ENCODE data around the gene ADCYAP1R1.

ADCYAP1R1 gene

GRCh38 chr7:31108097-31108657 lies 56.1 kb downstream of the ADCYAP1R1 start:
- no peak for DNase-seq

GRCh38 chr7:31109751-31110150 lies 57.6 kb downstream of the ADCYAP1R1 start:
- no peak for DNase-seq

GRCh38 chr7:31110331-31111108 lies 58.4 kb downstream of the ADCYAP1R1 start:
- no peak for DNase-seq

- no peak for DNase-seq
Measured at GRCh38 chr7:31111109-31111451, 59.0 kb downstream of the ADCYAP1R1 start.

GRCh38 chr7:31113660-31114059 lies 61.6 kb downstream of the ADCYAP1R1 start:
- DNase-seq: no peak

- DNase-seq: no peak
Measured at GRCh38 chr7:31114593-31115343, 62.7 kb downstream of the ADCYAP1R1 start.

- no peak for DNase-seq
Measured at GRCh38 chr7:31116615-31117014, 64.5 kb downstream of the ADCYAP1R1 start.

GRCh38 chr7:31119249-31119648 lies 67.1 kb downstream of the ADCYAP1R1 start:
- DNase-seq: no peak

- no peak for DNase-seq
Measured at GRCh38 chr7:31120800-31121513, 68.8 kb downstream of the ADCYAP1R1 start.

- no peak for DNase-seq
Measured at GRCh38 chr7:31121601-31122000, 69.5 kb downstream of the ADCYAP1R1 start.

- DNase-seq: peak; percentile 63
Measured at GRCh38 chr7:31122649-31123058, 70.5 kb downstream of the ADCYAP1R1 start.

GRCh38 chr7:31123321-31123720 lies 71.2 kb downstream of the ADCYAP1R1 start:
- DNase-seq: no peak

GRCh38 chr7:31123726-31124125 lies 71.6 kb downstream of the ADCYAP1R1 start:
- no peak for DNase-seq

- DNase-seq: no peak
Measured at GRCh38 chr7:31125171-31125570, 73.1 kb downstream of the ADCYAP1R1 start.

GRCh38 chr7:31126976-31127375 lies 74.9 kb downstream of the ADCYAP1R1 start:
- no peak for DNase-seq

- no peak for DNase-seq
Measured at GRCh38 chr7:31129067-31129466, 77.0 kb downstream of the ADCYAP1R1 start.

- no peak for DNase-seq
Measured at GRCh38 chr7:31133497-31133896, 81.4 kb downstream of the ADCYAP1R1 start.

- peak; percentile 69 for DNase-seq
Measured at GRCh38 chr7:31134246-31135188, 82.4 kb downstream of the ADCYAP1R1 start.

- no peak for DNase-seq
Measured at GRCh38 chr7:31137234-31137633, 85.1 kb downstream of the ADCYAP1R1 start.

- no peak for DNase-seq
Measured at GRCh38 chr7:31145339-31145738, 93.2 kb downstream of the ADCYAP1R1 start.

- DNase-seq: no peak
Measured at GRCh38 chr7:31146030-31146429, 93.9 kb downstream of the ADCYAP1R1 start.

- DNase-seq: no peak
Measured at GRCh38 chr7:31146538-31146937, 94.4 kb downstream of the ADCYAP1R1 start.
